Ishikawa (cell line): ENCODE data around the gene BTBD16.
A peak's percentile ranks its signal among the peaks of the same experiment; 100 is the strongest.

Source experiments
- CEBPB ChIP-seq: IDR thresholded peaks from 2 replicates; pipeline ENCODE4 v1.6.1; 2012
- CREB1 ChIP-seq: IDR thresholded peaks from 2 replicates; pipeline ENCODE4 v1.6.1; 2012; ENCODE audit warnings: low read depth
- EGR1 ChIP-seq: IDR thresholded peaks from 2 replicates; pipeline ENCODE4 v1.6.1; 2012
- EP300 ChIP-seq: IDR thresholded peaks from 2 replicates; pipeline ENCODE4 v1.6.1; 2012; ENCODE audit warnings: borderline replicate concordance
- NFIC ChIP-seq: IDR thresholded peaks from 2 replicates; pipeline ENCODE4 v1.6.1; 2012
- RAD21 ChIP-seq: IDR thresholded peaks from 2 replicates; pipeline ENCODE4 v1.6.1; 2012; ENCODE audit warnings: low read depth
- TAF1 ChIP-seq: IDR thresholded peaks from 2 replicates; pipeline ENCODE4 v1.6.1; 2012; ENCODE audit warnings: low read depth, mild to moderate bottlenecking
- TEAD4 ChIP-seq: IDR thresholded peaks from 2 replicates; pipeline ENCODE4 v1.6.1; 2012
- USF1 ChIP-seq: IDR thresholded peaks from 2 replicates; pipeline ENCODE4 v1.6.1; 2012
- YY1 ChIP-seq: IDR thresholded peaks from 2 replicates; pipeline ENCODE4 v1.6.1; 2012; ENCODE audit warnings: low read depth
- ZBTB7A ChIP-seq: IDR thresholded peaks from 2 replicates; pipeline ENCODE4 v1.6.1; 2012; ENCODE audit warnings: low read depth

GRCh38 chr10:122279725-122280141 is 8.6 kb downstream of the BTBD16 start:
- TF ChIP-seq YY1: no peak
- no peak for TF ChIP-seq EGR1
- TF ChIP-seq EP300: no peak
- TF ChIP-seq CEBPB: no peak
- TF ChIP-seq ZBTB7A: no peak
- no peak for TF ChIP-seq TEAD4
- TF ChIP-seq NFIC: no peak
- peak; percentile 98 for TF ChIP-seq RAD21
- TF ChIP-seq CREB1: no peak
- no peak for TF ChIP-seq TAF1
- TF ChIP-seq USF1: no peak
